ENCODE measurements around the gene KCNN1. TPM values are rescaled to one million over a fixed set of nuclear protein-coding genes. Genes with fewer than 3 reads are reported as not detected.
A peak's percentile ranks its signal among the peaks of the same experiment; 100 is the strongest.

KCNN1 gene
- total and polyA plus RNA-seq, 2 of the 4 experiments (the other 2 are of a cell fraction), result 0.09 TPM; not detected in 1

DNA sequence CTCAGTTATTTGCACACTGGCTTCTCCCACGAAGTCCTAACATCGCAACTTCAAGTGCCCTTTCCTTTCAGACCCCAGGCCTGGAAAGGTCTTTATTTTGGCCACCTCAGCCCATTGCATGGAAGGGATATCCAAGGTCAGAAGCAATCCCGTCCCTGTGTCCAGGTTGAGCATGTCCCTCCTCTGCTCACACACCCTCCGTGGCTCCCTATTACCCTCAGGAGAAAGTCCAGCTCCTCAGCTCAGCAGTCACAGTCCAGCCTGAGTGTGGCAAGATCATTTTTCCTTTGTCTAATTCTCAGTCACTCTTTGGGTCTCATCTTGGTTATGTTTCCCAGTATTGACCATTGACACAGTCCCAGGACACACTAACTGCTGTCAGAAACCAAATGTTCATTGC lies 60.2 kb downstream of the KCNN1 start:
- Histone ChIP-seq H4K20me1 (ENCODE audit: insufficient read depth, low read length) (no peaks in the 10 kb centered on the region), H3K79me1 (ENCODE audit: low read depth in 1 of 2, low read length in 2 of 2) (peaks cover 0 to 3% of the 10 kb centered on the region in 2 experiments; a peak in 1 of 4 replicates), H3K4me3 (ENCODE audit: insufficient read depth, low read depth, low read length) (no peak overlapping the region), H3K56ac (ENCODE audit: extremely low read depth, insufficient read depth, low read length) (no peak overlapping the region), H3K4me1 (ENCODE audit: control insufficient read depth, insufficient read depth, low read length) (peaks cover 3% of the 10 kb centered on the region), H4K91ac (ENCODE audit: insufficient read depth, low read depth, low read length) (no peak overlapping the region), H2BK5ac (ENCODE audit: low read depth, low read length, poor library complexity, severe bottlenecking) (no peak overlapping the region), H3K27ac (ENCODE audit: insufficient read depth, low read length) (no peak overlapping the region), H2BK20ac (ENCODE audit: low read depth, low read length) (no peak overlapping the region), H3K27me3 (ENCODE audit: control insufficient read depth, insufficient read depth, low read length) (no peaks in the 10 kb centered on the region), H3K18ac (ENCODE audit: low read depth, low read length) (no peak overlapping the region), H3K23ac (ENCODE audit: low read depth, low read length) (no peak overlapping the region), H2BK120ac (ENCODE audit: low read depth, low read length) (no peak overlapping the region), H3K4me2 (ENCODE audit: low read depth, low read length) (no peak overlapping the region), H4K8ac (ENCODE audit: low read depth in 2 of 2, low read length in 2 of 2) (no peak overlapping the region), H3K9ac (ENCODE audit: low read depth, low read length) (no peak overlapping the region), H3K14ac (replicated peaks; ENCODE audit: low read depth, low read length) (no peak overlapping the region), H2AK9ac (replicated peaks; ENCODE audit: low read depth, low read length, poor library complexity) (peak overlapping the region; percentile 65), H4K5ac (ENCODE audit: low read depth, low read length) (no peak overlapping the region), H2AK5ac (ENCODE audit: low read depth, low read length) (peak overlapping the region; percentile 34; the same call in 1 of the 2 replicates), H3K4ac (ENCODE audit: low read depth, low read length) (no peak overlapping the region; the same call in 1 of the 2 replicates), H3K9me1 (ENCODE audit: insufficient read depth, low read length) (peaks cover 6% of the 10 kb centered on the region), H3K36me3 (ENCODE audit: control insufficient read depth, insufficient read depth, low read length) (no peaks in the 10 kb centered on the region), H2BK15ac (ENCODE audit: low read depth, low read length) (no peak overlapping the region), H3K9me3 (ENCODE audit: control insufficient read depth, insufficient read depth, low read length) (no peaks in the 10 kb centered on the region), H2AFZ (replicated peaks; ENCODE audit: low read length, poor library complexity) (no peak overlapping the region)
- BruUV-seq (replicated peaks), result no TSS peak
- TF ChIP-seq CHD1 (IDR thresholded peaks at IDR 0.05; ENCODE audit: low read depth, low read length) (no peak), FOS (IDR thresholded peaks at IDR 0.05; ENCODE audit: low read depth, low read length) (no peak), MAFK (IDR thresholded peaks at IDR 0.05; ENCODE audit: low read depth, low read length) (no peak), BHLHE40 (IDR thresholded peaks at IDR 0.05; ENCODE audit: low read depth, low read length) (no peak), CEBPB (IDR thresholded peaks at IDR 0.05; ENCODE audit: low read depth, low read length) (no peak), MXI1 (IDR thresholded peaks at IDR 0.05; ENCODE audit: borderline replicate concordance, low read depth, low read length) (no peak), RAD21 (IDR thresholded peaks at IDR 0.05; ENCODE audit: low read length) (no peak)
- TF ChIP-seq, protein P1, sequence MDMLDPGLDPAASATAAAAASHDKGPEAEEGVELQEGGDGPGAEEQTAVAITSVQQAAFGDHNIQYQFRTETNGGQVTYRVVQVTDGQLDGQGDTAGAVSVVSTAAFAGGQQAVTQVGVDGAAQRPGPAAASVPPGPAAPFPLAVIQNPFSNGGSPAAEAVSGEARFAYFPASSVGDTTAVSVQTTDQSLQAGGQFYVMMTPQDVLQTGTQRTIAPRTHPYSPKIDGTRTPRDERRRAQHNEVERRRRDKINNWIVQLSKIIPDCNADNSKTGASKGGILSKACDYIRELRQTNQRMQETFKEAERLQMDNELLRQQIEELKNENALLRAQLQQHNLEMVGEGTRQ (IDR thresholded peaks at IDR 0.05; ENCODE audit: low read depth, low read length), result no peak
- in situ Hi-C loops (cut with MboI; ENCODE audit: low sequenced_read_pairs), result no loop called here
- ChIA-PET POLR2A (ENCODE audit: unreplicated experiment) (no interaction called here), CTCF (no interaction called here)
- no peak for ATAC-seq (ENCODE audit: low read depth)
- 93% methylated on average over 3 of the region's 4 CpGs; no CpG with 5 or more reads in 1 of the 2 experiments for WGBS, 2 experiments (ENCODE audit: extremely low coverage in 2 of 2, insufficient read length in 1 of 2)
- dilution Hi-C loops (cut with HindIII; ENCODE audit: low sequenced_read_pairs, unreplicated experiment), result no loop called here
- no peak for DNase-seq
- intact Hi-C loops (cut with micrococcal nuclease), result no loop called here

Measured in IMR-90 (cell line).